HFF-Myc (cell line): Measurements from ENCODE around the gene FBXO24.

Source experiments
- DNase-seq: peaks from one replicate; pipeline ENCODE4 v3.0.0-alpha.2; 2011; ENCODE audit warnings: low read depth; ENCODE audit errors: extremely low read depth
- H3K4me3 ChIP-seq: replicated peaks from 2 replicates; pipeline ENCODE4 v1.5.1; 2011; ENCODE audit warnings: low read depth, mild to moderate bottlenecking, control low read depth, low read length
- TF ChIP-seq, protein P1 (sequence below): IDR thresholded peaks from 2 replicates; pipeline ENCODE4 v1.5.1; 2012; ENCODE audit warnings: mild to moderate bottlenecking, low read depth, low read length, control low read depth; ENCODE audit errors: missing control alignments

The FBXO24 gene

DNA sequence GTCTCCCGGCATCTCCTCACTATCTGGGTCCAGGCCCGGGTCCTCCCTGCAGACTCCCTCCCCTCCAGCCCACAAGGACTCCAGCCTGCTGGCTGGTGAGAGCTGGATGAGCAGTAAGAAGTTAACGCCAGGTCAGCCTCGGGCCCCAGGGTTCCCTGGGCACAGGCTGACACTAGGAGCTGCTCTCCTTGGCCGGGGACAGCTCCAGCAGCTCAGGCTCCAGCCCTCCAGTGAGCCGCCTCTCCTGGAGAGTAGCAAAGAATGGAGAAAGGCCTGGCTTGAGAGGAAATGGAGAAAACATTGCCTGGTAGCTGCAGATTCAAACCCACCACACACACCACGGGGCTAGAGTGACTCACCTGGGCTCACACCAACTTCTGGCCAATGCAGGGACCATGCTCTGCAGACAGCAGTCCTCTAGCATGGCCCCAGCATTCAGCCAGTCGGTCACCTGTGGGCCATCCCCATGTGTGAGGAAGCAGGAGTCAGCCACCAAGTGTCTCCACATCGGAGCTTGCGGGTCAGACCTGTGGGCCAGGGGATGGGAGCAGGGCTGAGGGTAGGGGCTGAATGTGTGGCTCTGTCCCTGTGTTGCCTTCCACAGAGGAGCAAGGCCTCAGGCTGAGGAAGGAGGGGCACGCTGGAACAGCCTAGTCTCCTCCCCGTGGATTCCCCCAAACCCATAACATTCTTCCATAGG is 18.9 kb upstream of the FBXO24 start:
- TF ChIP-seq, protein P1, sequence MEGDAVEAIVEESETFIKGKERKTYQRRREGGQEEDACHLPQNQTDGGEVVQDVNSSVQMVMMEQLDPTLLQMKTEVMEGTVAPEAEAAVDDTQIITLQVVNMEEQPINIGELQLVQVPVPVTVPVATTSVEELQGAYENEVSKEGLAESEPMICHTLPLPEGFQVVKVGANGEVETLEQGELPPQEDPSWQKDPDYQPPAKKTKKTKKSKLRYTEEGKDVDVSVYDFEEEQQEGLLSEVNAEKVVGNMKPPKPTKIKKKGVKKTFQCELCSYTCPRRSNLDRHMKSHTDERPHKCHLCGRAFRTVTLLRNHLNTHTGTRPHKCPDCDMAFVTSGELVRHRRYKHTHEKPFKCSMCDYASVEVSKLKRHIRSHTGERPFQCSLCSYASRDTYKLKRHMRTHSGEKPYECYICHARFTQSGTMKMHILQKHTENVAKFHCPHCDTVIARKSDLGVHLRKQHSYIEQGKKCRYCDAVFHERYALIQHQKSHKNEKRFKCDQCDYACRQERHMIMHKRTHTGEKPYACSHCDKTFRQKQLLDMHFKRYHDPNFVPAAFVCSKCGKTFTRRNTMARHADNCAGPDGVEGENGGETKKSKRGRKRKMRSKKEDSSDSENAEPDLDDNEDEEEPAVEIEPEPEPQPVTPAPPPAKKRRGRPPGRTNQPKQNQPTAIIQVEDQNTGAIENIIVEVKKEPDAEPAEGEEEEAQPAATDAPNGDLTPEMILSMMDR = no peak
- H3K4me3 ChIP-seq = no peak overlapping the region
- no peak for DNase-seq

DNA sequence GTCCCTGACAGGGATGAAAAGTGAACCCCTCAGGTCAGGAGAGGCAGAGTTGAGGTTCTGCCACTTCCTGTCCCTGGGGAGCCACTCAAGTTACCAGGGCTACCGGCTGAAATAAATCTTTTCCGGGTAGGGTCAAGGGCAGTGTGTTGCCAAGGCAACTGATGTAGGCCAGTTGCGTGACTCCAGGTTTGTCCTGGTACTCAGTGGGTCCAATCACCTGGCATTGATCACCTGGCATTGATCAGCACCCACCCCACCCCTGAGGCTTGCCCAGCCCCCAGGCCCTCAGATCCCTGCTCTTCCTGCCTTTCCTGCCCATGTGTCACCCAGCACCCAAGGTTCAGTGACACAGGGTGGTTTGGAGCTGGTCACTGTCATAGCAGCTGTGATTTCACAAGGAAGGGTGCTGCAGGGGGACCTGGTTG is 18.4 kb upstream of the FBXO24 start:
- H3K4me3 ChIP-seq = no peak overlapping the region
- TF ChIP-seq, protein P1 = no peak
- no peak for DNase-seq

DNA sequence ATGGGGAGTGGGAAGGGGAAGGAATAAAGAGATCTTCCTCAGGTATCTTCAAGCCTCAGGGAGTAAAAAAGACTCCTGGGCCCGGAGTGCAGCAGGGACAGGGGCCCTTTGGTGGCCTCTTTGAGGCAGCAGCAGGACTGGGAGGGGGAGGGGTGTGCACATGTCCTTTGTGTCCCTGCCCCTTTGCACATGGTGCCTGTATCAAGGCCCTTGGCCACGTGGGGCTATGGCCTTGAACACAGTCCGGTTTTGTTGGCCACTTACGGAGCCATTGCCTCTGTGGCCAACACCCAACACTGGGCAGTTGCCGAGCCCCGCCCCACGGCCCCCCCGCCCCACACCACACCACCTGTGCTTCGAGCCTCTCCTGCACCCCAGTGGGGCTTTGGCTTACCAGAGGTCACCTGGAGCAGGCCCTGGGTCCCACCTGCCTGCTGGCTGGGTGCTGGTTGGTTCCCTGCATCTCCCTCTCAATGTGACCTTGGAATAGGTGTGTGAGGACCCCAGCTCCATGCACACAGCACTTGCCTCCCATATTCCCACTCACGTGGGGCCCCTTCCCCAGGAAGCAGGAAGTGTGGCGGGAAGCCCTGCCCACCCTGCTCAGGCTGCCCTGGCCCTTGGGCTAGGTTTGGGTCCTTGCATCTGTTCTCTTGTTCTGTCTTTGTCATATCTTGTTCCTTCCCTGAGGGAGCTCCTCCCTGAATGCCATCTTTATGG is 17.8 kb upstream of the FBXO24 start:
- TF ChIP-seq, protein P1 = no peak
- DNase-seq = no peak
- H3K4me3 ChIP-seq = no peak overlapping the region

DNA sequence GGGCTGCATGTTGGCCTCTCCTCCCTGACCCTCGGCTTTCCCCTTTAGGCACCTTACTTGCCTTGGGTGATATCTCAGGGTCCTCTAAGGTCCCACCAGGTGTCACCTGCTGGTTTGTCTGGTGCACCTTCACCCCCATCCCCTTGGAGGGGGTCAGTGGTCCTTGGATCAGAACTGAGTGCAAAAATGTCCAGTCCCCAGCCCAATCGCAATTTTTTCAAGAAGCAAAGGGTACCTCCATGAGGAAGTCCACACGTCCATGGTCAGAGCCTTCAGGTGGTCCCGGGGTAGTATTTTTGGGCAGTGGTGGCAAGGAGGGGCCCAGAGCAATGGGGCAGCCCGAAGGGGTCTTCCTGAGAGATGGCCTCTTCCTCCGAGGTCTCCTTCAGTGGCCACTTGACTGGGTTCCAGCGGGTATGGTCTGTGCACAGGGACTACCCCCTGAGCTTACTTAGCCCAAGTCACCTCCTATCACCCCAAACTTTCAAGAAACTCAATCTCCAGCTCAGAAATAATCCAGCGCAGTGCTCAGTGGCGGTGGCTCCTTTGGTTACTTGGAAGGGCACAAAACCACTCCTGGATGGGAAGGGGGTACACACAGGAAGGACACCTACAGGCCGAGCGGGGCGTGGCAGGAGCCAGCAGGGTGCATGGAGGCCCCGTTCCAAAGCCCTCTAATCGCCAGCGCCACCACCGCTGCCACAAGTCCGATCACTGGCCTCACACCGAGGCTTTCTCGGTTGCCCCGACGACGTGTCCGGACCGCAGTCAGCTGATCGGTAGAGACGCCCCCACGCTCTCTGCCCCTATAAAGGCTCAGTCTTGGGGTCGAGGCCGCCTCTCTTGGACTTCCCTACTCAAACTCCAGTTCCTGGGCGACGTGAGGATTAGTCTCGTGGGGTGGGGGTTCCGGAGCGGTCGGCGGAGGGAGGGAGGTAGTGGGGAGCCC is 17.0 kb upstream of the FBXO24 start:
- no peak for DNase-seq
- H3K4me3 ChIP-seq = no peak overlapping the region
- TF ChIP-seq, protein P1 = peak; percentile 32

DNA sequence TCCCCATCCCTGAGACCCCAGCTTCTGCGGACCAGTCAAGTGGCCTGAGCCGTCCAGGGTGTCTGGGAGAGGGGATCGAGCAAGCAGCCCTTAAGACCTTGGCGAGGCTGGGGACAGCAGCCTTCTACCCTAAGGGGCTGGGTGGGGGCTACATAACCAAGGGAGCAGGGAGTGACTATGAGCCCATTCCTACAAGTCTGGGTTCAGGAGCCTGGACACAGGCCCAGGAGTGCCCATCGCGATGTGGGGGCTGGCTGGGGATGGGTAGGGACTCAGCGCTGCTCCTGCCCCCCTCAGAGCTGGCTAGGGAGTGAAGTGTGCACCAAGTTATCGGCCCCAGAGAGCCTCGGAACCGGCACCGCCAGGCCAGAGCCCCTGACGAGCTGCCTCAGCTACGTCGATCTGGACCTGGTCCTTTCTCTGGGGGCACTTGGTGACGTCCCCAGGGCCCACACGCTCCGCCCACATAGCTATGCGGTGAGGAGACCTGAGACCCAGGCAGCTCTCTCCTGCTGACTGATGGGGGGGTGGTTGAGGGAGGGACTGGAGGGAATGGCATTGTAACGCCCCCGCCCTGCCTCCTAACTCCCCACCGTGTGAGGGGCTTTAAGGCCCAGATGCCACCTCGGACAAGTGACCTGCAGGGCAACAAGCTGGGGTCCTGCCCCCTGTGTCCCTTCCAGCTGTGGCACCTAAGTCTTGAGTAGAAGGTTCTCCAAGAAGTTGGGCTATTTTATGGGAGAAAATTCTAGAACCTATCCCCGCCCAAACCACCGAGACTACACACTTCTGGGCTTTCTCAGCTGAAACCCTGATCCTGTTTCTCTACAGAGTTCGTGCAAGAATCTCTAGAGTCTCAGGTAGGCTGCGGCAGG is 14.9 kb upstream of the FBXO24 start:
- no peak overlapping the region for H3K4me3 ChIP-seq
- TF ChIP-seq, protein P1 = no peak
- DNase-seq = no peak

DNA sequence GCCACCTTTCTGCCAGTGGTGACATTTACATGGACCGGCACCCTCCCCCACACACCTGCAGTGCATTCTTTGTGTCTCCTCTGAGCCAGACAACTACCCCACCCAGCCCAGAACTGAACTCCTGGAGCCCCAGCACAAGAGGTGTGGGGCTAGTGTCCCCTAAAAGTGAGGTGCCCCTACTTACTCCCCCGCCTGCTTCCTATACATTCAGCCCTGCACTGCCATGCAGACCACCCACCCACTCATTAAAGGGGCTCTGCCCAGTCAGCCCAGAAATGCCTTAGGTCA is 14.4 kb upstream of the FBXO24 start:
- no peak for DNase-seq
- TF ChIP-seq, protein P1 = no peak
- no peak overlapping the region for H3K4me3 ChIP-seq
